ENCODE results near the gene FHL5. TPM values are rescaled to one million over a fixed set of nuclear protein-coding genes. Genes with fewer than 3 reads are reported as not detected.

FHL5 gene
- total RNA-seq, 1 donor from 2014 or later = not detected

GRCh38 chr6:96659084-96659845 is 96.3 kb downstream of the FHL5 start:
- Histone ChIP-seq H3K27ac (no peak overlapping the region), H2AFZ (replicated peaks) (no peak overlapping the region), H4K20me1 (ENCODE audit: low read depth) (no peaks in the 10 kb centered on the region), H3K79me2 (ENCODE audit: low read depth) (no peaks in the 10 kb centered on the region), H3K36me3 (no peaks in the 10 kb centered on the region), H3K4me1 (no peaks in the 10 kb centered on the region), H3F3A (ENCODE audit: low read depth) (no peaks in the 10 kb centered on the region), H3K4me3 (no peak overlapping the region), H3K4me2 (no peak overlapping the region), H3K9me3 (ENCODE audit: low read depth) (no peaks in the 10 kb centered on the region), H3K27me3 (no peaks in the 10 kb centered on the region), H3K9ac (no peak overlapping the region)
- DNase-seq (ENCODE audit: low spot score) = no peak
- Mint-ChIP-seq H3K36me3 (no peaks in the 10 kb centered on the region), H3K4me3 (no peak overlapping the region), H3K27ac (no peak overlapping the region), H3K4me1 (peaks cover 4% of the 10 kb centered on the region), H3K9me3 (peaks cover 4% of the 10 kb centered on the region), H3K27me3 (ENCODE audit: insufficient read depth, low read depth) (no peaks in the 10 kb centered on the region)
- no peak for TF ChIP-seq EZH2phosphoT487 (IDR thresholded peaks at IDR 0.05)

Small RNAs within 50 kb of the gene (small RNA-seq; reads per million reads assigned to genes)
- not detected for gene RNU4-70P

Other genes starting within 250 kb of the FHL5 start
- 21.9 and 38.2 TPM in 2 replicates for gene UFL1, start 41.3 kb upstream of the FHL5 start, total RNA-seq (ENCODE audit: low replicate concordance)